ENCODE results near the gene NUB1.
"Not testable (repeated sequence)": the region's sequence is repeated elsewhere in the genome, so short reads cannot be mapped to it uniquely, and the experiment has no call there.

NUB1 gene

GRCh38 chr7:151341357-151342101 lies at the start of gene NUB1:
NUB1 (plus strand) TSS chr7:151341812; CDS start chr7:151345350, 3,538 bp downstream.
- Histone ChIP-seq H3K27me3 (ENCODE audit: control insufficient read depth, insufficient read depth, low read length) (no peaks in the 10 kb centered on the region), H3K9ac (ENCODE audit: low read depth, low read length) (peak within 1 kb of the TSS; percentile 66; the same call in 1 of the 2 replicates), H3K4me1 (ENCODE audit: control insufficient read depth, insufficient read depth, low read length) (0 out of 2 replicates have a peak, but pooled peaks cover 3% of the 10 kb centered on the region), H3K27ac (ENCODE audit: low read depth, low read length) (peak within 1 kb of the TSS; percentile 65), H3K9me3 (ENCODE audit: control insufficient read depth, insufficient read depth, low read length) (no peaks in the 10 kb centered on the region), H3K4me3 (ENCODE audit: low read depth, low read length) (peak within 1 kb of the TSS; percentile 75), H3K36me3 (ENCODE audit: control insufficient read depth, insufficient read depth, low read length) (peaks cover 15% of the 10 kb centered on the region)

- Histone ChIP-seq H3K36me3 (ENCODE audit: control insufficient read depth, insufficient read depth, low read length) (no peaks in the 10 kb centered on the region), H3K9me3 (ENCODE audit: control insufficient read depth, insufficient read depth, low read length) (no peaks in the 10 kb centered on the region), H3K27me3 (ENCODE audit: control insufficient read depth, insufficient read depth, low read length) (no peaks in the 10 kb centered on the region; the same call in 1 of the 2 replicates), H3K4me1 (ENCODE audit: control insufficient read depth, insufficient read depth, low read length) (no peaks in the 10 kb centered on the region), H3K9ac (ENCODE audit: low read depth, low read length) (no peak overlapping the region), H3K27ac (ENCODE audit: low read depth, low read length) (no peak overlapping the region), H3K4me3 (ENCODE audit: low read depth, low read length) (no peak overlapping the region)
These were observed 48.8 kb upstream of the NUB1 start for GRCh38 chr7:151292850-151293249.

GRCh38 chr7:151296202-151296992 lies 45.2 kb upstream of the NUB1 start:
- H3K4me1 ChIP-seq (ENCODE audit: control insufficient read depth, insufficient read depth, low read length): no peaks in the 10 kb centered on the region
- no peak overlapping the region for H3K27ac ChIP-seq (ENCODE audit: low read depth, low read length)
- no peaks in the 10 kb centered on the region for H3K36me3 ChIP-seq (ENCODE audit: control insufficient read depth, insufficient read depth, low read length)
- peaks cover 3% of the 10 kb centered on the region; the same call in 1 of the 2 replicates for H3K27me3 ChIP-seq (ENCODE audit: control insufficient read depth, insufficient read depth, low read length)
- no peak overlapping the region for H3K4me3 ChIP-seq (ENCODE audit: low read depth, low read length)
- H3K9ac ChIP-seq (ENCODE audit: low read depth, low read length): no peak overlapping the region
- no peaks in the 10 kb centered on the region for H3K9me3 ChIP-seq (ENCODE audit: control insufficient read depth, insufficient read depth, low read length)

- no peak overlapping the region for H3K9ac ChIP-seq (ENCODE audit: low read depth, low read length)
- no peaks in the 10 kb centered on the region for H3K4me1 ChIP-seq (ENCODE audit: control insufficient read depth, insufficient read depth, low read length)
- peaks cover 16% of the 10 kb centered on the region for H3K27me3 ChIP-seq (ENCODE audit: control insufficient read depth, insufficient read depth, low read length)
- H3K4me3 ChIP-seq (ENCODE audit: low read depth, low read length): no peak overlapping the region
- no peaks in the 10 kb centered on the region for H3K36me3 ChIP-seq (ENCODE audit: control insufficient read depth, insufficient read depth, low read length)
- no peaks in the 10 kb centered on the region for H3K9me3 ChIP-seq (ENCODE audit: control insufficient read depth, insufficient read depth, low read length)
- no peak overlapping the region for H3K27ac ChIP-seq (ENCODE audit: low read depth, low read length)
These were observed 42.8 kb upstream of the NUB1 start for GRCh38 chr7:151298765-151299164.

GRCh38 chr7:151299530-151299929 lies 42.1 kb upstream of the NUB1 start:
- Histone ChIP-seq H3K9ac (ENCODE audit: low read depth, low read length) (no peak overlapping the region), H3K4me3 (ENCODE audit: low read depth, low read length) (no peak overlapping the region), H3K27me3 (ENCODE audit: control insufficient read depth, insufficient read depth, low read length) (peaks cover 17% of the 10 kb centered on the region)

GRCh38 chr7:151299940-151300645 lies 41.5 kb upstream of the NUB1 start:
- no peak overlapping the region for H3K4me3 ChIP-seq (ENCODE audit: low read depth, low read length)
- H3K9ac ChIP-seq (ENCODE audit: low read depth, low read length): no peak overlapping the region
- H3K27me3 ChIP-seq (ENCODE audit: control insufficient read depth, insufficient read depth, low read length): peaks cover 17% of the 10 kb centered on the region
- peaks cover 5% of the 10 kb centered on the region; the same call in 1 of the 2 replicates for H3K4me1 ChIP-seq (ENCODE audit: control insufficient read depth, insufficient read depth, low read length)
- H3K9me3 ChIP-seq (ENCODE audit: control insufficient read depth, insufficient read depth, low read length): no peaks in the 10 kb centered on the region
- no peak overlapping the region for H3K27ac ChIP-seq (ENCODE audit: low read depth, low read length)
- H3K36me3 ChIP-seq (ENCODE audit: control insufficient read depth, insufficient read depth, low read length): no peaks in the 10 kb centered on the region

More at GRCh38 chr7:151299530-151299929, 42.1 kb upstream of the NUB1 start:
- Histone ChIP-seq H3K9me3 (ENCODE audit: control insufficient read depth, insufficient read depth, low read length) (no peaks in the 10 kb centered on the region), H3K36me3 (ENCODE audit: control insufficient read depth, insufficient read depth, low read length) (no peaks in the 10 kb centered on the region), H3K4me1 (ENCODE audit: control insufficient read depth, insufficient read depth, low read length) (no peaks in the 10 kb centered on the region), H3K27ac (ENCODE audit: low read depth, low read length) (no peak overlapping the region)

- Histone ChIP-seq H3K4me1 (ENCODE audit: control insufficient read depth, insufficient read depth, low read length) (peaks cover 6% of the 10 kb centered on the region; the same call in 1 of the 2 replicates), H3K27ac (ENCODE audit: low read depth, low read length) (no peak overlapping the region), H3K9ac (ENCODE audit: low read depth, low read length) (no peak overlapping the region), H3K27me3 (ENCODE audit: control insufficient read depth, insufficient read depth, low read length) (peaks cover 17% of the 10 kb centered on the region), H3K36me3 (ENCODE audit: control insufficient read depth, insufficient read depth, low read length) (no peaks in the 10 kb centered on the region), H3K9me3 (ENCODE audit: control insufficient read depth, insufficient read depth, low read length) (no peaks in the 10 kb centered on the region), H3K4me3 (ENCODE audit: low read depth, low read length) (no peak overlapping the region)
These were observed 39.8 kb upstream of the NUB1 start for GRCh38 chr7:151301471-151302462.

GRCh38 chr7:151304251-151304650 lies 37.4 kb upstream of the NUB1 start:
- H3K9me3 ChIP-seq (ENCODE audit: control insufficient read depth, insufficient read depth, low read length); H3K4me1 ChIP-seq (ENCODE audit: control insufficient read depth, insufficient read depth, low read length); H3K36me3 ChIP-seq (ENCODE audit: control insufficient read depth, insufficient read depth, low read length); H3K27ac ChIP-seq (ENCODE audit: low read depth, low read length); H3K9ac ChIP-seq (ENCODE audit: low read depth, low read length): not testable (repeated sequence)
- H3K27me3 ChIP-seq (ENCODE audit: control insufficient read depth, insufficient read depth, low read length): peaks cover 14% of the 10 kb centered on the region
- H3K4me3 ChIP-seq (ENCODE audit: low read depth, low read length): peak overlapping the region; percentile 61; the same call in 1 of the 2 replicates

- peak overlapping the region; percentile 15; the same call in 1 of the 2 replicates for H3K9ac ChIP-seq (ENCODE audit: low read depth, low read length)
- H3K9me3 ChIP-seq (ENCODE audit: control insufficient read depth, insufficient read depth, low read length): no peaks in the 10 kb centered on the region
- H3K36me3 ChIP-seq (ENCODE audit: control insufficient read depth, insufficient read depth, low read length): no peaks in the 10 kb centered on the region
- H3K27me3 ChIP-seq (ENCODE audit: control insufficient read depth, insufficient read depth, low read length): peaks cover 14% of the 10 kb centered on the region
- peaks cover 6% of the 10 kb centered on the region; the same call in 1 of the 2 replicates for H3K4me1 ChIP-seq (ENCODE audit: control insufficient read depth, insufficient read depth, low read length)
- H3K4me3 ChIP-seq (ENCODE audit: low read depth, low read length): peak overlapping the region; percentile 61
- no peak overlapping the region for H3K27ac ChIP-seq (ENCODE audit: low read depth, low read length)
These were observed 36.8 kb upstream of the NUB1 start for GRCh38 chr7:151304856-151305255.

GRCh38 chr7:151306374-151306773 lies 35.2 kb upstream of the NUB1 start:
- H3K4me3 ChIP-seq (ENCODE audit: low read depth, low read length): no peak overlapping the region
- no peaks in the 10 kb centered on the region for H3K9me3 ChIP-seq (ENCODE audit: control insufficient read depth, insufficient read depth, low read length)
- no peak overlapping the region for H3K27ac ChIP-seq (ENCODE audit: low read depth, low read length)
- peaks cover 14% of the 10 kb centered on the region for H3K27me3 ChIP-seq (ENCODE audit: control insufficient read depth, insufficient read depth, low read length)
- no peak overlapping the region for H3K9ac ChIP-seq (ENCODE audit: low read depth, low read length)
- peaks cover 6% of the 10 kb centered on the region; the same call in 1 of the 2 replicates for H3K4me1 ChIP-seq (ENCODE audit: control insufficient read depth, insufficient read depth, low read length)
- H3K36me3 ChIP-seq (ENCODE audit: control insufficient read depth, insufficient read depth, low read length): no peaks in the 10 kb centered on the region

Measured in HUES48 (cell line).